ENCODE results near the gene ZDHHC5.

ZDHHC5 gene

DNA sequence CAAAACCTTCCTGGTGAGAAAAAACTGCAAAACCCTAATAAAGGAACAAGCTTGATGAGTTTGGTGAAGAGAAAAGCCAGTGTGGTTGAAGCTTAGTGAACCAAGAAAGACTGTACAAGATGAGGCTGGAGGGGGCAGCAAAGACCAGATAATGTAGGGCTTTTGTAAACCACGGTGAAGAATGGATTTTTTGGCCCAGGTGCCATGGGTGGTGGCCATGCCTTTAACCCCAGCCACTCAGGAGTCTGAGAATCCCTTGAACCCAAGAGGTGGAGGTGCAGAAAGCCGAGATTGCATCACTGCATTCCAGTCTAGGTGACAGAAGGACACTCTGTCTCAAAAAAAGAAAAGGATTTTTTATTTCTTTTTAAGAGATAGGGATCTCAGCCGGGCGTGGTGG is 5.0 kb upstream of the ZDHHC5 start:
- H3K9ac ChIP-seq (ENCODE audit: low read depth, low read length): no peak overlapping the region
- no peak overlapping the region for H2AFZ ChIP-seq (ENCODE audit: low read depth, low read length)
- H3K4me3 ChIP-seq (ENCODE audit: low read depth in 1 of 2, low read length in 2 of 2): no peak overlapping the region
- H3K36me3 ChIP-seq (ENCODE audit: insufficient read depth, low read length): peaks cover 30% of the 10 kb centered on the region
- peaks cover 33% of the 10 kb centered on the region for H3K79me2 ChIP-seq (ENCODE audit: insufficient read depth, low read length)
- H3K27me3 ChIP-seq (ENCODE audit: insufficient read depth, low read length, poor library complexity): no peaks in the 10 kb centered on the region
- ATAC-seq (ENCODE audit: insufficient read depth, low read depth) (no peak), DNase-seq (no peak)
- 0 out of 2 replicates have a peak, but pooled peaks cover 9% of the 10 kb centered on the region for H4K20me1 ChIP-seq (ENCODE audit: insufficient read depth, low read length)
- H3K4me2 ChIP-seq (ENCODE audit: insufficient read depth, low read length): no peak overlapping the region
- no peak overlapping the region for H3K27ac ChIP-seq (ENCODE audit: low read length)
- H3K4me1 ChIP-seq (ENCODE audit: insufficient read depth, low read length): peaks cover 37% of the 10 kb centered on the region
- no peak for TF ChIP-seq EZH2 (IDR thresholded peaks at IDR 0.05; ENCODE audit: borderline replicate concordance, low read depth, low read length, severe bottlenecking)
- TF ChIP-seq, protein P1, sequence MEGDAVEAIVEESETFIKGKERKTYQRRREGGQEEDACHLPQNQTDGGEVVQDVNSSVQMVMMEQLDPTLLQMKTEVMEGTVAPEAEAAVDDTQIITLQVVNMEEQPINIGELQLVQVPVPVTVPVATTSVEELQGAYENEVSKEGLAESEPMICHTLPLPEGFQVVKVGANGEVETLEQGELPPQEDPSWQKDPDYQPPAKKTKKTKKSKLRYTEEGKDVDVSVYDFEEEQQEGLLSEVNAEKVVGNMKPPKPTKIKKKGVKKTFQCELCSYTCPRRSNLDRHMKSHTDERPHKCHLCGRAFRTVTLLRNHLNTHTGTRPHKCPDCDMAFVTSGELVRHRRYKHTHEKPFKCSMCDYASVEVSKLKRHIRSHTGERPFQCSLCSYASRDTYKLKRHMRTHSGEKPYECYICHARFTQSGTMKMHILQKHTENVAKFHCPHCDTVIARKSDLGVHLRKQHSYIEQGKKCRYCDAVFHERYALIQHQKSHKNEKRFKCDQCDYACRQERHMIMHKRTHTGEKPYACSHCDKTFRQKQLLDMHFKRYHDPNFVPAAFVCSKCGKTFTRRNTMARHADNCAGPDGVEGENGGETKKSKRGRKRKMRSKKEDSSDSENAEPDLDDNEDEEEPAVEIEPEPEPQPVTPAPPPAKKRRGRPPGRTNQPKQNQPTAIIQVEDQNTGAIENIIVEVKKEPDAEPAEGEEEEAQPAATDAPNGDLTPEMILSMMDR (IDR thresholded peaks at IDR 0.05; ENCODE audit: borderline replicate concordance, extremely low read depth, low read length, poor library complexity, severe bottlenecking): peak; percentile 48
- H3K9me3 ChIP-seq (ENCODE audit: insufficient read depth, low read length, severe bottlenecking): no peaks in the 10 kb centered on the region

GRCh38 chr11:57663975-57664374 is 3.9 kb upstream of the ZDHHC5 start:
- Histone ChIP-seq H3K27ac (ENCODE audit: low read length) (no peak overlapping the region), H3K36me3 (ENCODE audit: insufficient read depth, low read length) (peaks cover 30% of the 10 kb centered on the region), H2AFZ (ENCODE audit: low read depth, low read length) (no peak overlapping the region), H3K4me1 (ENCODE audit: insufficient read depth, low read length) (peaks cover 27% of the 10 kb centered on the region), H3K4me3 (ENCODE audit: low read depth in 1 of 2, low read length in 2 of 2) (no peak overlapping the region), H3K9me3 (ENCODE audit: insufficient read depth, low read length, severe bottlenecking) (no peaks in the 10 kb centered on the region), H3K9ac (ENCODE audit: low read depth, low read length) (no peak overlapping the region), H4K20me1 (ENCODE audit: insufficient read depth, low read length) (peaks cover 8% of the 10 kb centered on the region; the same call in 1 of the 2 replicates), H3K27me3 (ENCODE audit: insufficient read depth, low read length, poor library complexity) (no peaks in the 10 kb centered on the region), H3K4me2 (ENCODE audit: insufficient read depth, low read length) (no peak overlapping the region), H3K79me2 (ENCODE audit: insufficient read depth, low read length) (peaks cover 33% of the 10 kb centered on the region)
- ATAC-seq (ENCODE audit: insufficient read depth, low read depth) (no peak), DNase-seq (no peak)
- TF ChIP-seq EZH2 (IDR thresholded peaks at IDR 0.05; ENCODE audit: borderline replicate concordance, low read depth, low read length, severe bottlenecking): no peak
- TF ChIP-seq, protein P1 (IDR thresholded peaks at IDR 0.05; ENCODE audit: borderline replicate concordance, extremely low read depth, low read length, poor library complexity, severe bottlenecking): no peak

GRCh38 chr11:57667117-57667735 is 688 bp upstream of the ZDHHC5 start:
- H3K36me3 ChIP-seq (ENCODE audit: insufficient read depth, low read length): peaks cover 16% of the 10 kb centered on the region
- peak overlapping the region; percentile 94 for H3K9ac ChIP-seq (ENCODE audit: low read depth, low read length)
- no peaks in the 10 kb centered on the region for H3K27me3 ChIP-seq (ENCODE audit: insufficient read depth, low read length, poor library complexity)
- H3K4me3 ChIP-seq (ENCODE audit: low read depth in 1 of 2, low read length in 2 of 2): peak overlapping the region; percentile 32 to 82
- DNase-seq (peak; percentile 96), ATAC-seq (ENCODE audit: insufficient read depth, low read depth) (peak; percentile 70)
- H3K9me3 ChIP-seq (ENCODE audit: insufficient read depth, low read length, severe bottlenecking): no peaks in the 10 kb centered on the region
- no peak for TF ChIP-seq EZH2 (IDR thresholded peaks at IDR 0.05; ENCODE audit: borderline replicate concordance, low read depth, low read length, severe bottlenecking)
- TF ChIP-seq, protein P1 (IDR thresholded peaks at IDR 0.05; ENCODE audit: borderline replicate concordance, extremely low read depth, low read length, poor library complexity, severe bottlenecking): no peak
- H2AFZ ChIP-seq (ENCODE audit: low read depth, low read length): peak overlapping the region; percentile 88
- H3K4me1 ChIP-seq (ENCODE audit: insufficient read depth, low read length): peaks cover 41% of the 10 kb centered on the region
- H4K20me1 ChIP-seq (ENCODE audit: insufficient read depth, low read length): peaks cover 33% of the 10 kb centered on the region
- H3K4me2 ChIP-seq (ENCODE audit: insufficient read depth, low read length): peak overlapping the region; percentile 79
- H3K27ac ChIP-seq (ENCODE audit: low read length): peak overlapping the region; percentile 99
- H3K79me2 ChIP-seq (ENCODE audit: insufficient read depth, low read length): peaks cover 43% of the 10 kb centered on the region

Measured in DND-41 (cell line).